OCI-LY7 (cell line): ENCODE measurements around the gene EIF2S2. TPM values are rescaled to one million over a fixed set of nuclear protein-coding genes. Genes with fewer than 3 reads are reported as not detected.

Experiments
- BruUV-seq: library from RNA; stranded (reverse); fragments of 400-500 nt; replicated peaks from 2 replicates; lab custom pipeline; 2021; lab: Mats Ljungman, UMichigan
- CTCF ChIA-PET: fragments of 300-600 bp; sonication (Branson Sonifier 250); formaldehyde crosslinking; loops from one replicate; lab custom pipeline; 2022; ENCODE audit warnings: antibody characterized with exemption; ENCODE audit not compliant: unreplicated experiment; lab: Charles Lee
- POLR2A ChIA-PET: fragments of 300-600 bp; sonication (Branson Sonifier 250); formaldehyde crosslinking; loops from one replicate; lab custom pipeline; 2022; ENCODE audit warnings: antibody characterized with exemption; lab: Charles Lee
- DNase-seq: peaks from one replicate; pipeline ENCODE4 v3.0.0-alpha.2; 2015; ENCODE audit warnings: low spot score
- H2AFZ ChIP-seq: fragments of 200-600 bp; sonication (generic), shearing (Covaris generic); 2 replicates; pipeline ENCODE4 v1.6.1; 2014; ENCODE audit warnings: mild to moderate bottlenecking, antibody characterized with exemption, low read length, moderate library complexity
- H3K27ac ChIP-seq: fragments of 200-600 bp; sonication (generic); 2 replicates; pipeline ENCODE4 v1.5.1; 2014; ENCODE audit warnings: mixed run types, low read depth, mild to moderate bottlenecking, moderate library complexity, low read length, inconsistent platforms; ENCODE audit not compliant: poor library complexity, severe bottlenecking
- H3K36me3 ChIP-seq: fragments of 200-600 bp; sonication (generic); 2 replicates; pipeline ENCODE4 v1.6.1; 2014; ENCODE audit warnings: mild to moderate bottlenecking, antibody characterized with exemption, low read length, moderate library complexity, mixed read lengths; ENCODE audit not compliant: insufficient read depth
- H3K4me1 ChIP-seq: fragments of 200-600 bp; sonication (generic); 2 replicates; pipeline ENCODE4 v1.5.1; 2014; ENCODE audit warnings: mild to moderate bottlenecking, low read length; ENCODE audit not compliant: insufficient read depth, poor library complexity, severe bottlenecking
- H3K4me2 ChIP-seq: fragments of 200-600 bp; sonication (generic); 2 replicates; pipeline ENCODE4 v1.6.1; 2014; ENCODE audit warnings: mild to moderate bottlenecking, low read length
- H3K4me3 ChIP-seq: fragments of 200-600 bp; sonication (generic); 2 replicates; pipeline ENCODE4 v1.5.1; 2014; ENCODE audit warnings: mild to moderate bottlenecking, low read depth, low read length; ENCODE audit not compliant: poor library complexity, severe bottlenecking
- H3K79me2 ChIP-seq: fragments of 200-600 bp; sonication (generic); 2 replicates; pipeline ENCODE4 v1.6.1; 2016; ENCODE audit warnings: low read depth, mild to moderate bottlenecking, low read length, moderate library complexity, mixed read lengths; ENCODE audit not compliant: insufficient read depth
- H3K9me2 ChIP-seq: fragments of 200-600 bp; sonication (generic); 2 replicates; pipeline ENCODE4 v1.6.1; 2016; ENCODE audit warnings: mild to moderate bottlenecking, low read length, mixed read lengths; ENCODE audit not compliant: insufficient read depth
- H3K9me3 ChIP-seq: fragments of 200-600 bp; sonication (generic); 2 replicates; pipeline ENCODE4 v1.6.1; 2014; ENCODE audit warnings: mild to moderate bottlenecking, mixed run types, low read length, mixed read lengths
- H4K20me1 ChIP-seq: fragments of 200-600 bp; sonication (generic); 2 replicates; pipeline ENCODE4 v1.6.1; 2014; ENCODE audit warnings: mild to moderate bottlenecking, antibody characterized with exemption, low read length, moderate library complexity, mixed read lengths; ENCODE audit not compliant: insufficient read depth
- EZH2phosphoT487 ChIP-seq: fragments of 200-600 bp; sonication (generic); IDR thresholded peaks from 2 replicates; pipeline ENCODE4 v1.6.1; 2018; ENCODE audit warnings: low read depth, borderline replicate concordance, mild to moderate bottlenecking, mixed run types, antibody characterized with exemption, low read length, moderate library complexity, mixed read lengths
- intact Hi-C: fragments of 100-400 bp; cut with micrococcal nuclease; formaldehyde crosslinking; loops from one replicate; pipeline ENCODE4 v1.10.0; 2022; ENCODE audit not compliant: unreplicated experiment
- total RNA-seq, 2 experiments: library from RNA; depleted of rRNA in 1 of 2; stranded (reverse); fragments of >200 nt in 1 of 2; shearing (Covaris generic) in 1 of 2; gene quantifications; 2 replicates each; pipeline ENCODE4 v1.2.3, GENCODE V29; 2014 to 2022
- TF ChIP-seq, protein P1 (sequence below): fragments of 200-600 bp; sonication (generic); conservative IDR thresholded peaks from 2 replicates; pipeline ENCODE4 v1.5.1; 2014; ENCODE audit warnings: mild to moderate bottlenecking, antibody characterized with exemption, low read length, moderate library complexity, mixed read lengths

Gene EIF2S2
- total RNA-seq, 2 experiments from 2014 or later, result 104 to 130 TPM

DNA sequence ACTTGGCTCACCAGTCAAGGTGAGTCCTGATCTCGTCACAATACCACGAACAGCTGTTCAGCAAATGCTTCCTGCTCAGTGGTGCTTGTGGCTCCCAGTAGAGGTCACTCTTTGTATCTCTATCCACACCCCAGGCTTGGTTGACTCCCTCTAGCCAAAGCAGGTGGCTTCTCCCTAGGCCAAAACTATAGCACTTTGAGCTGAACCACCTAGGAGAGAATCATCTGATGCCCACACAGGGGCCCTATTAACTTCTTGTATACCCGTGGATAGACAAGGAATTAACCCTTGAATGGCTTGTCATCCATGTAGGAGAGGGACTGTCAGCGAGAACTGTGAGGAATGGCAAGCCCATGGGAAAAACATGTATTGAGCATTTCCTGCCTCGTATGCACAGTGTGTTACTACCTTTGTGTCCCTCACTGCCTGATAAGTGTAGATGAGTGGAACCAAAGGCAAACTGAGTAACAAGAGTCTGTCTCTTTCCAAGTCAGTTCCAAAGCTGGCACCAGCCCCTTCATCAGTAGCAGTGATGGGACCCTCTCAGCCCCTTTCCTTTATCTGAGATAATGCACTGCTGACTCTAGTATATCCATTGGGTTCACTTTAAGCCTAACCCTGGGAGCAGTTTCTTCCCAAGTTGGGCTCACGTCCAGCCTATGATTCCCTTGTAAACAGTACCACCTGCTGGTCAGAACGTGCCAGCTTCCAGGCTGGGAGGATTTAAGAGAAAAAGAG, 42.5 kb downstream of the EIF2S2 start:
- Histone ChIP-seq H3K9me3 (no peaks in the 10 kb centered on the region), H3K9me2 (no peaks in the 10 kb centered on the region), H4K20me1 (peaks cover 8% of the 10 kb centered on the region), H3K4me3 (no peak overlapping the region), H3K79me2 (peaks cover 23% of the 10 kb centered on the region; the same call in 1 of the 2 replicates), H3K27ac (peak overlapping the region; percentile 38), H2AFZ (no peak overlapping the region), H3K36me3 (peaks cover 53% of the 10 kb centered on the region), H3K4me2 (peak overlapping the region; percentile 21; the same call in 1 of the 2 replicates), H3K4me1 (peaks cover 21% of the 10 kb centered on the region)
- no peak for TF ChIP-seq EZH2phosphoT487
- TF ChIP-seq, protein P1, sequence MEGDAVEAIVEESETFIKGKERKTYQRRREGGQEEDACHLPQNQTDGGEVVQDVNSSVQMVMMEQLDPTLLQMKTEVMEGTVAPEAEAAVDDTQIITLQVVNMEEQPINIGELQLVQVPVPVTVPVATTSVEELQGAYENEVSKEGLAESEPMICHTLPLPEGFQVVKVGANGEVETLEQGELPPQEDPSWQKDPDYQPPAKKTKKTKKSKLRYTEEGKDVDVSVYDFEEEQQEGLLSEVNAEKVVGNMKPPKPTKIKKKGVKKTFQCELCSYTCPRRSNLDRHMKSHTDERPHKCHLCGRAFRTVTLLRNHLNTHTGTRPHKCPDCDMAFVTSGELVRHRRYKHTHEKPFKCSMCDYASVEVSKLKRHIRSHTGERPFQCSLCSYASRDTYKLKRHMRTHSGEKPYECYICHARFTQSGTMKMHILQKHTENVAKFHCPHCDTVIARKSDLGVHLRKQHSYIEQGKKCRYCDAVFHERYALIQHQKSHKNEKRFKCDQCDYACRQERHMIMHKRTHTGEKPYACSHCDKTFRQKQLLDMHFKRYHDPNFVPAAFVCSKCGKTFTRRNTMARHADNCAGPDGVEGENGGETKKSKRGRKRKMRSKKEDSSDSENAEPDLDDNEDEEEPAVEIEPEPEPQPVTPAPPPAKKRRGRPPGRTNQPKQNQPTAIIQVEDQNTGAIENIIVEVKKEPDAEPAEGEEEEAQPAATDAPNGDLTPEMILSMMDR, result peak; percentile 93
- BruUV-seq, result no TSS peak
- DNase-seq, result peak; percentile 84
- POLR2A ChIA-PET, result interaction anchor here (0.6 to 0.9 kb wide), 2 partner anchors 59 to 155 kb away, joined by 3 read pairs; no protein-coding TSS in a partner anchor
- CTCF ChIA-PET, result interaction anchor here (1.4 to 3.3 kb wide), 2 partner anchors 10 to 206 kb away, joined by 4 to 19 read pairs; no protein-coding TSS in a partner anchor
- intact Hi-C loops, result loop anchor here (1.0 kb wide), 3 partner anchors 60 to 206 kb away; no protein-coding TSS in a partner anchor

DNA sequence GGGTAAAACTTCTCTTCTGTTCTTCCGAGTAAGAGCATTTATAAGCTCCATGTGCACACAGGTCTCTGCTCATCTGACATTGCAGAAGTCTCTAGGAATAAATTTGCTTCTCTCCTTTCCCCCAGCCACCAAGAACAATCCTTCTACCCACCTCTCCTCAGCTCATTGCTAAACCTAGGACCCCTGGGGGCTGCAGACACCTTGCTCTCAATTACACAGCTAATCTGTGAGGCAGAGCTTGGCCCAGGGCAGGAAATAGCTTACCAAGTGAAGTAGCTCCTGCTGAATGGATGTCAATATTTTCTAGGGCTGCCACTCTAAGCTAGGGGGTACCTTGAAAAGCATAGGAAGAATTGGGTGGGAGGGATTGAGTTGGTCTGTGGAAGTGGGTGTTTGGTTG, 44.0 kb downstream of the EIF2S2 start:
- intact Hi-C loops, result no loop called here
- no peak overlapping the region for H3K27ac ChIP-seq
- DNase-seq, result no peak
- H4K20me1 ChIP-seq, result peaks cover 8% of the 10 kb centered on the region
- H3K9me3 ChIP-seq, result no peaks in the 10 kb centered on the region
- ChIA-PET CTCF (interaction anchor here (0.5 to 3.3 kb wide), 2 partner anchors 27 to 205 kb away, joined by 3 to 19 read pairs; no protein-coding TSS in a partner anchor), POLR2A (interaction anchor here (0.5 to 1.5 kb wide), 4 partner anchors 18 to 765 kb away, joined by 3 to 5 read pairs (median 4); partner anchors contain the start of gene EIF2S2)
- peaks cover 21% of the 10 kb centered on the region for H3K4me1 ChIP-seq
- TF ChIP-seq, protein P1, result no peak
- TF ChIP-seq EZH2phosphoT487, result no peak
- H3K4me3 ChIP-seq, result no peak overlapping the region
- H3K36me3 ChIP-seq, result peaks cover 50% of the 10 kb centered on the region
- H3K4me2 ChIP-seq, result no peak overlapping the region
- H2AFZ ChIP-seq, result no peak overlapping the region
- no TSS peak for BruUV-seq
- no peaks in the 10 kb centered on the region for H3K9me2 ChIP-seq
- H3K79me2 ChIP-seq, result peaks cover 23% of the 10 kb centered on the region; the same call in 1 of the 2 replicates
